GM12878 (cell line): Measurements from ENCODE around the gene SERPINA4.

Experiments used
- CEBPB ChIP-seq, 2 experiments: fragments of 150-350 bp in 1 of 2; IDR thresholded peaks; 2 replicates each; pipeline ENCODE4 v1.6.1; 2012 to 2014; ENCODE audit warnings: low read depth in 2 of 2, low read length in 2 of 2, borderline replicate concordance in 1 of 2, inconsistent platforms in 1 of 2
- CHD1 ChIP-seq: IDR thresholded peaks from 2 replicates; pipeline ENCODE4 v1.6.1; 2012; ENCODE audit warnings: low read depth, low read length, improper control_type of control experiment
- CREM ChIP-seq: IDR thresholded peaks from 2 replicates; pipeline ENCODE4 v1.6.1; 2014; ENCODE audit warnings: antibody characterized with exemption, low read depth
- ESRRA ChIP-seq: IDR thresholded peaks from 2 replicates; pipeline ENCODE4 v1.6.1; 2012; ENCODE audit warnings: mild to moderate bottlenecking, low read length, improper control_type of control experiment
- HCFC1 ChIP-seq: fragments of 150-350 bp; IDR thresholded peaks from 2 replicates; pipeline ENCODE4 v1.6.1; 2014; ENCODE audit warnings: low read length
- KDM1A ChIP-seq: fragments of 200-600 bp; sonication (generic); IDR thresholded peaks from 2 replicates; pipeline ENCODE4 v1.6.1; 2016; ENCODE audit warnings: borderline replicate concordance
- POLR2A ChIP-seq: IDR thresholded peaks from 2 replicates; pipeline ENCODE4 v1.6.1; 2011; ENCODE audit warnings: low read depth, mild to moderate bottlenecking, low read length
- TAF1 ChIP-seq: IDR thresholded peaks from 2 replicates; pipeline ENCODE4 v1.6.1; 2011; ENCODE audit warnings: mild to moderate bottlenecking, low read depth, low read length, borderline replicate concordance
- ZNF274 ChIP-seq: IDR thresholded peaks from one replicate; pipeline ENCODE4 v1.8.0; 2011; ENCODE audit not compliant: insufficient read length, insufficient read depth
- TF ChIP-seq, protein P1 (sequence below), 3 experiments: IDR thresholded peaks in 2 of 3; conservative IDR thresholded peaks in 1 of 3; 2 replicates each; pipeline ENCODE4 v1.5.1; 2011; ENCODE audit warnings: low read depth in 3 of 3, low read length in 3 of 3, mild to moderate bottlenecking in 3 of 3, control low read depth in 2 of 3, moderate library complexity in 2 of 3, inconsistent platforms in 1 of 3, mixed read lengths in 1 of 3; ENCODE audit not compliant: control insufficient read depth in 2 of 3, insufficient read depth in 1 of 3; ENCODE audit errors: extremely low read depth in 1 of 3

DNA sequence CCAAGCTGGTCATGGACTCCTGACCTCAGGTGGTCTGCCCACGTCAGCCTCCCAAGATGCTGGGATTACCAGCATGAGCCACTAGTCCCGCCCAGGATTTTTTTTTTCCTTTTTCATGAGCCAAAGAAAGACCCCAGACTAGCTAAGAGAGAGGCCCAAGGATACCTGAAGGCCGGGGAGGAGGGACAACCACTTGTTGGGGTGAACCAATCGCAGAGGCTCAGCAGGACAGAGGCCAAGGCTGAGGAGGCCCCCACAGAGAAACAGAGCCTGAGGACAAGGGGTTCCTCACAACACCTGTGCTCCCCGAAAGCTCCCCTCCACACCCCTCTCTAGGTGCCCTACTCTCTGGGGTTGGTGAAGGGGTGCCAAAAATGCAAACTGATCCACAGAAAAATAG, 49.9 kb downstream of the SERPINA4 start:
- TF ChIP-seq KDM1A: no peak
- TF ChIP-seq, protein P1, sequence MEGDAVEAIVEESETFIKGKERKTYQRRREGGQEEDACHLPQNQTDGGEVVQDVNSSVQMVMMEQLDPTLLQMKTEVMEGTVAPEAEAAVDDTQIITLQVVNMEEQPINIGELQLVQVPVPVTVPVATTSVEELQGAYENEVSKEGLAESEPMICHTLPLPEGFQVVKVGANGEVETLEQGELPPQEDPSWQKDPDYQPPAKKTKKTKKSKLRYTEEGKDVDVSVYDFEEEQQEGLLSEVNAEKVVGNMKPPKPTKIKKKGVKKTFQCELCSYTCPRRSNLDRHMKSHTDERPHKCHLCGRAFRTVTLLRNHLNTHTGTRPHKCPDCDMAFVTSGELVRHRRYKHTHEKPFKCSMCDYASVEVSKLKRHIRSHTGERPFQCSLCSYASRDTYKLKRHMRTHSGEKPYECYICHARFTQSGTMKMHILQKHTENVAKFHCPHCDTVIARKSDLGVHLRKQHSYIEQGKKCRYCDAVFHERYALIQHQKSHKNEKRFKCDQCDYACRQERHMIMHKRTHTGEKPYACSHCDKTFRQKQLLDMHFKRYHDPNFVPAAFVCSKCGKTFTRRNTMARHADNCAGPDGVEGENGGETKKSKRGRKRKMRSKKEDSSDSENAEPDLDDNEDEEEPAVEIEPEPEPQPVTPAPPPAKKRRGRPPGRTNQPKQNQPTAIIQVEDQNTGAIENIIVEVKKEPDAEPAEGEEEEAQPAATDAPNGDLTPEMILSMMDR (IDR thresholded peaks at IDR 0.05 in 2 of 3, conservative IDR thresholded peaks at IDR 0.05 in 1 of 3; ENCODE audit: control insufficient read depth in 2 of 3, extremely low read depth in 1 of 3, insufficient read depth in 1 of 3, low read depth in 3 of 3, low read length in 3 of 3): no peak
- no peak for TF ChIP-seq TAF1
- no peak for TF ChIP-seq CREM
- no peak for TF ChIP-seq CHD1
- TF ChIP-seq ZNF274: no peak
- no peak for TF ChIP-seq ESRRA
- TF ChIP-seq POLR2A: no peak
- TF ChIP-seq HCFC1: no peak
- no peak for TF ChIP-seq CEBPB (IDR thresholded peaks at IDR 0.05; ENCODE audit: borderline replicate concordance in 1 of 2, low read depth in 2 of 2, low read length in 2 of 2)
